GM12865 (cell line): ENCODE results near the gene CYTH1.

ENCODE experiments used
- DNase-seq: peaks from one replicate; pipeline ENCODE4 v3.0.0; 2010; ENCODE audit warnings: low read depth
- H3K4me3 ChIP-seq: 2 replicates; pipeline ENCODE4 v1.5.1; 2011; ENCODE audit warnings: mild to moderate bottlenecking, low read depth, low read length, control low read depth
- TF ChIP-seq, protein P1 (sequence below): IDR thresholded peaks from 2 replicates; pipeline ENCODE4 v1.5.1; 2011; ENCODE audit warnings: low read length, control low read depth, low read depth, inconsistent platforms; ENCODE audit not compliant: insufficient read depth; ENCODE audit errors: missing control alignments

Gene CYTH1

GRCh38 chr17:78670850-78671725 lies 111.0 kb downstream of the CYTH1 start:
- TF ChIP-seq, protein P1, sequence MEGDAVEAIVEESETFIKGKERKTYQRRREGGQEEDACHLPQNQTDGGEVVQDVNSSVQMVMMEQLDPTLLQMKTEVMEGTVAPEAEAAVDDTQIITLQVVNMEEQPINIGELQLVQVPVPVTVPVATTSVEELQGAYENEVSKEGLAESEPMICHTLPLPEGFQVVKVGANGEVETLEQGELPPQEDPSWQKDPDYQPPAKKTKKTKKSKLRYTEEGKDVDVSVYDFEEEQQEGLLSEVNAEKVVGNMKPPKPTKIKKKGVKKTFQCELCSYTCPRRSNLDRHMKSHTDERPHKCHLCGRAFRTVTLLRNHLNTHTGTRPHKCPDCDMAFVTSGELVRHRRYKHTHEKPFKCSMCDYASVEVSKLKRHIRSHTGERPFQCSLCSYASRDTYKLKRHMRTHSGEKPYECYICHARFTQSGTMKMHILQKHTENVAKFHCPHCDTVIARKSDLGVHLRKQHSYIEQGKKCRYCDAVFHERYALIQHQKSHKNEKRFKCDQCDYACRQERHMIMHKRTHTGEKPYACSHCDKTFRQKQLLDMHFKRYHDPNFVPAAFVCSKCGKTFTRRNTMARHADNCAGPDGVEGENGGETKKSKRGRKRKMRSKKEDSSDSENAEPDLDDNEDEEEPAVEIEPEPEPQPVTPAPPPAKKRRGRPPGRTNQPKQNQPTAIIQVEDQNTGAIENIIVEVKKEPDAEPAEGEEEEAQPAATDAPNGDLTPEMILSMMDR: no peak
- no peak overlapping the region for H3K4me3 ChIP-seq
- DNase-seq: no peak

DNA sequence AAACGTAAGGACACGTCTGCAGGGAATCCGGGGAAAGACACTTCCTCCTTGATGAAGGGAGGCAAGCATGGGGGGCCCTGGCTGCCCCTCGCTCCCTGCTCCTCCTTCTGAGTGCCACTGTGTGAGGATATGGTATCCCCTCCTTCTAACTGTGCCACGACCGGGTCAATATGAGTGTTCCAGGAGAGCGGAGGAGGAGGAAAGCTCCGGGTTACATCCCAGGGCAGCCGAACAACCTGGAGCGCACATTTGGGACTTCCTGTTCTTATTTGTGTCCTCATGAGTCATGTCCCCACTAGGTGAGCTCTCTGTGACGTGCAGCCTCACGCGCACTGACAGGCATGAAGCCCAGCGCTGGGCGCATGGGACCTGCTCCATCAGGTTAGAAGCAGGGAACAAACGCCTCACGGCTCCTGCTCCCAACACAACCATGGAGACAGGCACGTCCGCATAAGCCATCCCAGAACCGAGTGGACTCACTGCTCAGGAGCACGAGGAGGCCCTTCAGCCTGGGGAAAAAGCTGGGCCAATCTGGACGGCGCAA lies 112.0 kb downstream of the CYTH1 start:
- TF ChIP-seq, protein P1: no peak
- DNase-seq: no peak
- no peak overlapping the region for H3K4me3 ChIP-seq

- TF ChIP-seq, protein P1: no peak
- H3K4me3 ChIP-seq: no peak overlapping the region
- no peak for DNase-seq
These were observed 112.7 kb downstream of the CYTH1 start for GRCh38 chr17:78669256-78669974.

DNA sequence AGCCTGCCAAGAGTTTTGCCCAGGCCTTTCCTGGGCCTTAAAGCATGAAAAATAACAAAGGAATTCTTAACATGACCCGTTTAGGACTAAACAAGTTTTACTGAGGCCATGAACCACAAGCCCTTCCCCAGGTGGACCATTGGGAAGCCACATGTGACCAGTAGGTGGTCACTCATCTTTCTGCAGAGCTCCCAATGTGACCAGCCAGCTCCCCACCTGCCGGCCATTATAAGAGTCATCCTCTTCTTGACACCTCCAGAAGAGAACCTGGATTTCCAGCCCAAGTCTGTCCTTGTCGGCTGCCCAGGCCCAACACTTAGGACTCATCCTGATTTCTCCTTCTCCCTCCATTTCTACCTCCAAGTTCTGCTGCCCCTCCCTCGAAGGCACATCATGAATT lies 113.2 kb downstream of the CYTH1 start:
- no peak overlapping the region for H3K4me3 ChIP-seq
- TF ChIP-seq, protein P1: no peak
- no peak for DNase-seq

GRCh38 chr17:78667741-78668640 lies 114.1 kb downstream of the CYTH1 start:
- TF ChIP-seq, protein P1: no peak

DNA sequence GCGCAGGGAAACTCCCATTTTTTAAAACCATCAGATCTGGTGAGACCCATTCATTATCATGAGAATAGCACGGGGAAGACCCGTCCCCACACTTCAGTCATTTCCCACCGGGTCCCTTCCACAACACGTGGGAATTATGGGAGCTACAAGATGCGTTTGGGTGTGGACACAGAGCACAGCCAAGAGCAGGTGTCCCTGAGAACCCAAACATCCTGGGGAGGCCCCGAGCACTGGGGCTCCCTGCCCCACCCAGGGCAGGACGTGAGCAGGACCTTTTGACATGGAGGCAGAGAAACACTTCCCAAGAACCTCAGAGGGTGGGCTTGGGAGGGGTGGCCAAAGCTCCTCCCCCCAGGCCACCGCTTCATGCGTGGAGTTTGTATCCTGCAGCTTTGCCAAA lies 115.0 kb downstream of the CYTH1 start:
- DNase-seq: no peak
- TF ChIP-seq, protein P1: no peak
- no peak overlapping the region for H3K4me3 ChIP-seq

More at GRCh38 chr17:78667741-78668640, 114.1 kb downstream of the CYTH1 start:
- DNase-seq: no peak
- H3K4me3 ChIP-seq: no peak overlapping the region
